Measurements from ENCODE around the gene PIWIL1.

- TF ChIP-seq POLR2A (IDR thresholded peaks at IDR 0.05; ENCODE audit: low read length), result no peak
- TF ChIP-seq GATA1 (IDR thresholded peaks at IDR 0.05; ENCODE audit: low read depth, low read length), result no peak
These were observed 53.5 kb downstream of the PIWIL1 start for GRCh38 chr12:130391186-130391585.

All from erythroblast (primary cell).